ENCODE results near the gene RANBP17. TPM values are rescaled to one million over a fixed set of nuclear protein-coding genes. Genes with fewer than 3 reads are reported as not detected.
A peak's percentile ranks its signal among the peaks of the same experiment; 100 is the strongest.

The RANBP17 gene
- total RNA-seq, 8 experiments from 2014 or later = 3.8 to 43.9 (median 25.5) TPM; not detected in 1

GRCh38 chr5:171308453-171309275 lies 446.8 kb downstream of the RANBP17 start, which contains the start of gene TLX3:
Gene TLX3, plus strand, starts transcription at chr5:171309248. Its CDS starts 118 bp downstream, at chr5:171309366.
- peak in 1 of 8 experiments; percentile 32 for ATAC-seq (replicated peaks in 6 of 8)
- no peak within 1 kb of the TSS for H3K4me3 ChIP-seq
- no peak within 1 kb of the TSS for H3K27ac ChIP-seq
- 0 to 17% (median 2%) methylated on average over 1 to 36 of the region's 73 CpGs for WGBS, 10 experiments
- H3K4me1 ChIP-seq (replicated peaks in 1 of 2) = peaks cover 6 to 16% of the 10 kb centered on the region in 2 donors
- in situ Hi-C loops (cut with MboI; ENCODE audit: low pct_unique_long_range_greater_than_20kb in 2 of 9, low sequenced_read_pairs in 9 of 9, unreplicated experiment in 9 of 9) = no loop called here

GRCh38 chr5:171309276-171310211 lies 447.7 kb downstream of the RANBP17 start:
- no peak for ATAC-seq (replicated peaks in 6 of 8)
- in situ Hi-C loops (cut with MboI; ENCODE audit: low pct_unique_long_range_greater_than_20kb in 2 of 9, low sequenced_read_pairs in 9 of 9, unreplicated experiment in 9 of 9) = no loop called here
- peaks cover 6 to 16% of the 10 kb centered on the region in 2 donors for H3K4me1 ChIP-seq (replicated peaks in 1 of 2)
- H3K27ac ChIP-seq = no peak overlapping the region
- no peak overlapping the region for H3K4me3 ChIP-seq
- WGBS, 10 experiments = 4% methylated on average over 10 of the region's 106 CpGs; no CpG with 5 or more reads in 9 of the 10 experiments

GRCh38 chr5:171310212-171310818 lies 448.5 kb downstream of the RANBP17 start:
- H3K27ac ChIP-seq = no peak overlapping the region
- in situ Hi-C loops (cut with MboI; ENCODE audit: low pct_unique_long_range_greater_than_20kb in 2 of 9, low sequenced_read_pairs in 9 of 9, unreplicated experiment in 9 of 9) = no loop called here
- no peak overlapping the region for H3K4me3 ChIP-seq
- peaks cover 6 to 19% of the 10 kb centered on the region in 2 donors for H3K4me1 ChIP-seq (replicated peaks in 1 of 2)
- 0 to 15% (median 2%) methylated on average over 1 to 11 of the region's 41 CpGs; no CpG with 5 or more reads in 7 of the 10 experiments for WGBS, 10 experiments
- no peak for ATAC-seq (replicated peaks in 6 of 8)

GRCh38 chr5:171310819-171311321 lies 449.1 kb downstream of the RANBP17 start:
- whole genome bisulfite sequencing, 10 experiments = 0 to 20% (median 3%) methylated on average over 1 to 15 of the region's 41 CpGs; no CpG with 5 or more reads in 4 of the 10 experiments
- H3K4me3 ChIP-seq = no peak overlapping the region
- peaks cover 6 to 19% of the 10 kb centered on the region in 2 donors for H3K4me1 ChIP-seq (replicated peaks in 1 of 2)
- in situ Hi-C loops (cut with MboI; ENCODE audit: low pct_unique_long_range_greater_than_20kb in 2 of 9, low sequenced_read_pairs in 9 of 9, unreplicated experiment in 9 of 9) = no loop called here
- H3K27ac ChIP-seq = no peak overlapping the region
- ATAC-seq (replicated peaks in 6 of 8) = peak in 3 of 8 experiments; percentile 3 to 15 (median 4)

GRCh38 chr5:171311322-171312077 lies 449.7 kb downstream of the RANBP17 start:
- in situ Hi-C loops (cut with MboI; ENCODE audit: low pct_unique_long_range_greater_than_20kb in 2 of 9, low sequenced_read_pairs in 9 of 9, unreplicated experiment in 9 of 9) = no loop called here
- 0% methylated on average over 1 to 10 of the region's 74 CpGs; no CpG with 5 or more reads in 7 of the 10 experiments for WGBS, 10 experiments
- Histone ChIP-seq H3K4me3 (no peak overlapping the region), H3K4me1 (replicated peaks in 1 of 2) (peaks cover 6 to 21% of the 10 kb centered on the region in 2 donors), H3K27ac (no peak overlapping the region)
- peak in 7 of 8 experiments; percentile 12 to 66 (median 61) for ATAC-seq (replicated peaks in 6 of 8)

GRCh38 chr5:171312129-171312974 lies 450.5 kb downstream of the RANBP17 start:
- no peak overlapping the region for H3K27ac ChIP-seq
- no peak overlapping the region for H3K4me3 ChIP-seq
- H3K4me1 ChIP-seq (replicated peaks in 1 of 2) = peaks cover 6 to 21% of the 10 kb centered on the region in 2 donors
- WGBS, 10 experiments = 0 to 4% (median 1%) methylated on average over 1 to 16 of the region's 74 CpGs
- in situ Hi-C loops (cut with MboI; ENCODE audit: low pct_unique_long_range_greater_than_20kb in 2 of 9, low sequenced_read_pairs in 9 of 9, unreplicated experiment in 9 of 9) = no loop called here
- no peak for ATAC-seq (replicated peaks in 6 of 8)

GRCh38 chr5:171313481-171314206 lies 451.8 kb downstream of the RANBP17 start:
- Histone ChIP-seq H3K4me3 (no peak overlapping the region), H3K27ac (no peak overlapping the region), H3K4me1 (replicated peaks in 1 of 2) (peaks cover 6 to 21% of the 10 kb centered on the region in 2 donors)
- ATAC-seq (replicated peaks in 6 of 8) = no peak
- in situ Hi-C loops (cut with MboI; ENCODE audit: low pct_unique_long_range_greater_than_20kb in 2 of 9, low sequenced_read_pairs in 9 of 9, unreplicated experiment in 9 of 9) = no loop called here
- 3 to 41% (median 10%) methylated on average over 1 to 20 of the region's 37 CpGs; no CpG with 5 or more reads in 3 of the 10 experiments for WGBS, 10 experiments

- peak in 7 of 8 experiments; percentile 14 to 49 (median 30) for ATAC-seq (replicated peaks in 6 of 8)
- in situ Hi-C loops (cut with MboI; ENCODE audit: low pct_unique_long_range_greater_than_20kb in 2 of 9, low sequenced_read_pairs in 9 of 9, unreplicated experiment in 9 of 9) = no loop called here
- Histone ChIP-seq H3K4me3 (no peak overlapping the region), H3K4me1 (replicated peaks in 1 of 2) (peaks cover 6 to 19% of the 10 kb centered on the region in 2 donors), H3K27ac (no peak overlapping the region)
- WGBS, 10 experiments = 1 to 2% methylated on average over 11 to 15 of the region's 53 CpGs; no CpG with 5 or more reads in 8 of the 10 experiments
Measured at GRCh38 chr5:171314728-171315385, 453.0 kb downstream of the RANBP17 start.

GRCh38 chr5:171315386-171315891 lies 453.6 kb downstream of the RANBP17 start:
- peaks cover 6 to 19% of the 10 kb centered on the region in 2 donors for H3K4me1 ChIP-seq (replicated peaks in 1 of 2)
- no peak overlapping the region for H3K4me3 ChIP-seq
- peak in 3 of 8 experiments; percentile 10 to 76 (median 61) for ATAC-seq (replicated peaks in 6 of 8)
- no peak overlapping the region for H3K27ac ChIP-seq
- WGBS, 10 experiments = 0 to 13% (median 0%) methylated on average over 1 to 12 of the region's 36 CpGs; no CpG with 5 or more reads in 1 of the 10 experiments
- in situ Hi-C loops (cut with MboI; ENCODE audit: low pct_unique_long_range_greater_than_20kb in 2 of 9, low sequenced_read_pairs in 9 of 9, unreplicated experiment in 9 of 9) = no loop called here

GRCh38 chr5:171315925-171316257 lies 454.1 kb downstream of the RANBP17 start:
- Histone ChIP-seq H3K4me1 (replicated peaks in 1 of 2) (peaks cover 4 to 19% of the 10 kb centered on the region in 2 donors), H3K27ac (no peak overlapping the region), H3K4me3 (no peak overlapping the region)
- in situ Hi-C loops (cut with MboI; ENCODE audit: low pct_unique_long_range_greater_than_20kb in 2 of 9, low sequenced_read_pairs in 9 of 9, unreplicated experiment in 9 of 9) = no loop called here
- no peak for ATAC-seq (replicated peaks in 6 of 8)
- WGBS, 10 experiments = 0 to 9% (median 7%) methylated on average over 2 to 20 of the region's 20 CpGs; no CpG with 5 or more reads in 5 of the 10 experiments
